Stimulated activated memory B cell treated with anti-CD40 and anti-IgM and Interleukin-4, amounts not matched to agents 10 μg/mL and 1 μg/mL and 100 μg/mL, for 72 hours (primary cell): Measurements from ENCODE around the gene SIRPA.

Source experiments
- ATAC-seq: fragments of 150-1000 bp; cut with Tn5 transposase; 2 replicates; pipeline ENCODE4 v1.10.0; 2021
- H3K27ac Mint-ChIP-seq: one replicate; pipeline ENCODE4 v1.8.0; 2022; ENCODE audit warnings: mild to moderate bottlenecking, mixed read lengths
- H3K27me3 Mint-ChIP-seq: one replicate; pipeline ENCODE4 v1.8.0; 2022; ENCODE audit warnings: mixed read lengths
- H3K36me3 Mint-ChIP-seq: one replicate; pipeline ENCODE4 v1.8.0; 2022; ENCODE audit warnings: mixed read lengths
- H3K4me1 Mint-ChIP-seq: one replicate; pipeline ENCODE4 v1.8.0; 2022; ENCODE audit warnings: mixed read lengths
- H3K4me3 Mint-ChIP-seq: one replicate; pipeline ENCODE4 v1.8.0; 2022; ENCODE audit warnings: mild to moderate bottlenecking, moderate library complexity, mixed read lengths
- H3K9me3 Mint-ChIP-seq: one replicate; pipeline ENCODE4 v1.8.0; 2022; ENCODE audit warnings: mixed read lengths

SIRPA gene

DNA sequence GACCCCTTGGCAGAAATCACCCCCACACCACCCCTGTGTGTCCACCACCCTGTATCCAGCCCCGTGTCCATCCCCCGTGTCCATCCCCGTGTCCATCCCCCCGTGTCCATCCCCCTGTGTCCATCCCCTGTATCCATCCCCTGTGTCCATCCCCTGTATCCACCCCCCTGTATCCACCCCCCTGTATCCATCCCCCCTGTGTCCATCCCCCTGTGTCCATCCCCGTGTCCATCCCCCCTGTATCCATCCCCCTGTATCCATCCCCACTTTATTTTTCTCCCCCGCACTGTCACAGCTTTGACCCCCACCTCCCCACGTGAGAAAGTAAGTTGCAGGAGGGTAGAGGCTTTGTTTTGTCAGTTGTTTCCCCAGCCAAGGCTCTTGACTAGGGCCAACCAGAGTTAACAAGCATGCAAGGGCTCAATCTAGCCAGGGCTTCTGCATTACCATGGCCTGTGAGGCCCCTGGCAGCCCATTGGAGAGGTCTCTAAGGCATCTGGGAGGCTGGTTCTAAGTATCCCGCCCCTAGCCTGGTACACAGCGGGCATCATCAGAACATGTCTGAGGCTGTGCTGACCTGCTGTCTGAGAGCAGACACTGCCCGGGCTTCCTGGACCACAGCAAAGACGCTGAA lies 18.1 kb upstream of the SIRPA start:
- Mint-ChIP-seq H3K36me3 (no peaks in the 10 kb centered on the region), H3K27ac (no peak overlapping the region), H3K4me1 (peaks cover 30% of the 10 kb centered on the region), H3K27me3 (no peaks in the 10 kb centered on the region), H3K4me3 (no peak overlapping the region), H3K9me3 (no peaks in the 10 kb centered on the region)
- ATAC-seq, result peak; percentile 62

- Mint-ChIP-seq H3K4me3 (no peak overlapping the region), H3K36me3 (no peaks in the 10 kb centered on the region), H3K27ac (no peak overlapping the region), H3K27me3 (no peaks in the 10 kb centered on the region), H3K9me3 (peaks cover 4% of the 10 kb centered on the region), H3K4me1 (peaks cover 32% of the 10 kb centered on the region)
- no peak for ATAC-seq
Observed at GRCh38 chr20:1877609-1878200, 17.5 kb upstream of the SIRPA start.

GRCh38 chr20:1879369-1879768 lies 15.8 kb upstream of the SIRPA start:
- no peak overlapping the region for H3K4me3 Mint-ChIP-seq
- ATAC-seq, result no peak
- H3K27me3 Mint-ChIP-seq, result no peaks in the 10 kb centered on the region
- peaks cover 4% of the 10 kb centered on the region for H3K9me3 Mint-ChIP-seq
- no peaks in the 10 kb centered on the region for H3K36me3 Mint-ChIP-seq
- peaks cover 46% of the 10 kb centered on the region for H3K4me1 Mint-ChIP-seq
- H3K27ac Mint-ChIP-seq, result no peak overlapping the region

- Mint-ChIP-seq H3K9me3 (peaks cover 4% of the 10 kb centered on the region), H3K4me1 (peaks cover 48% of the 10 kb centered on the region), H3K27me3 (no peaks in the 10 kb centered on the region), H3K36me3 (no peaks in the 10 kb centered on the region), H3K4me3 (no peak overlapping the region), H3K27ac (no peak overlapping the region)
- ATAC-seq, result no peak
Observed at GRCh38 chr20:1879934-1880333, 15.3 kb upstream of the SIRPA start.

- H3K36me3 Mint-ChIP-seq, result no peaks in the 10 kb centered on the region
- H3K4me3 Mint-ChIP-seq, result no peak overlapping the region
- peaks cover 4% of the 10 kb centered on the region for H3K9me3 Mint-ChIP-seq
- H3K27ac Mint-ChIP-seq, result no peak overlapping the region
- H3K4me1 Mint-ChIP-seq, result peaks cover 48% of the 10 kb centered on the region
- no peaks in the 10 kb centered on the region for H3K27me3 Mint-ChIP-seq
- ATAC-seq, result no peak
Observed at GRCh38 chr20:1880529-1881239, 14.5 kb upstream of the SIRPA start.

GRCh38 chr20:1881240-1881835 lies 13.9 kb upstream of the SIRPA start:
- H3K4me1 Mint-ChIP-seq, result peaks cover 48% of the 10 kb centered on the region
- H3K4me3 Mint-ChIP-seq, result no peak overlapping the region
- no peaks in the 10 kb centered on the region for H3K27me3 Mint-ChIP-seq
- H3K36me3 Mint-ChIP-seq, result no peaks in the 10 kb centered on the region
- H3K9me3 Mint-ChIP-seq, result peaks cover 4% of the 10 kb centered on the region
- ATAC-seq, result no peak
- H3K27ac Mint-ChIP-seq, result no peak overlapping the region

DNA sequence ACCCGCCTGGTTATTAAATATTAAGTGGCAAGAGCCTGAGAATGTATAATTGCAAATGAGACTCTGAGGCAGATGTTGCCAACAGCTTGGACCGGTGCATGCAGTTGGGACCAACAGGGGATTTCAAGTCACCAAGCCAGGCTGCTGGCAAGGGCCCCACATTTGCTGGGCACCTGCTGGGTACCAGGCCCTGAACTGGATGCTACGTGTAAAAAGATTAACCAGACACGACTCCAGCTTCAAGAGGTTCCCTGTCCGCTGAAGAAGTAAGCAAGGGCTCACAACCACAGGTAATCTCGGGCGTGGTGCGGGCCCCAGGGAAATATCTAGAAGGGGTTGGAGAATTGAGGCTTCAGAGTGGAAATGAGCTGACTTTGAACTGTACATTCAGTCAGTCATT lies 13.2 kb upstream of the SIRPA start:
- no peak for ATAC-seq
- Mint-ChIP-seq H3K4me3 (no peak overlapping the region), H3K36me3 (no peaks in the 10 kb centered on the region), H3K27me3 (no peaks in the 10 kb centered on the region), H3K9me3 (peaks cover 4% of the 10 kb centered on the region), H3K27ac (no peak overlapping the region), H3K4me1 (peaks cover 48% of the 10 kb centered on the region)

DNA sequence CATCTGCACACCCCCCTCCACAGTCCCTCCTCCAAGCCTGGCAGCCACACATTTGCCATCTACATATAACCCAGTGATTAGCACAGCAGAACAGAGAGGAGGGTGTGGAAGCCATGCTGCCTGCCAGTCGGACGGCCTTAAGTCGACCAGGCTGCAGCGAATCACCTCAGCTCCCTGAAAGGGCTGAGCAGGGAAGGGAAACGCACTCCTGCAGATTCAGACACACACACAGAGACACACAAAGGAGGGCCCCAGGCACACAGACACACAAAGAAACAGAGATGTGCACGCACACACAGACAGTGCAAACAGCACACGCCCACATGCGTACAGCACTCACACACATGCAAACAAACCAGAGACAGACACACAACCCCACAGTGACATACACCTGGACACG lies 11.2 kb upstream of the SIRPA start:
- H3K9me3 Mint-ChIP-seq, result peaks cover 4% of the 10 kb centered on the region
- H3K27ac Mint-ChIP-seq, result no peak overlapping the region
- no peak overlapping the region for H3K4me3 Mint-ChIP-seq
- peaks cover 7% of the 10 kb centered on the region for H3K36me3 Mint-ChIP-seq
- peaks cover 6% of the 10 kb centered on the region for H3K27me3 Mint-ChIP-seq
- ATAC-seq, result no peak
- peaks cover 56% of the 10 kb centered on the region for H3K4me1 Mint-ChIP-seq

DNA sequence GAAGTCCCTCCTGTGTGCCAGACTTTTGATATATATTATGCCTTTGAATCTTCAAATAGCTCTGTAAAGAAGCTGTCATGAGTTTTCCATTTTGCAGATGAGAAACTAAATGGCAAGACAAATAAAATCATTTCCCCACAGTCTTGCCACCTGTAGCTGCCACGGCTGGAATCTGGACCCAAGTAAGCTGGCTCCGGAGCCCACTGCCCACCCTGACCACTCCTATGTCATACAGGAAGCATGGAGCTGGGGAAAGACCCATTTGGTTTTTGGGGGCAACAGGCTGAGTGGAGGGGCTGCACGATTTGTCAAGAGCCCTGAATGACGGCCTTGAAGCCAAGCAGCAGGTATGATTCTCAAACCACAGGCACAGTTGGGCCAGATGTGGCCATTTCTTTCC lies 10.0 kb upstream of the SIRPA start:
- peaks cover 6% of the 10 kb centered on the region for H3K27me3 Mint-ChIP-seq
- H3K4me1 Mint-ChIP-seq, result peaks cover 44% of the 10 kb centered on the region
- peaks cover 10% of the 10 kb centered on the region for H3K36me3 Mint-ChIP-seq
- H3K4me3 Mint-ChIP-seq, result no peak overlapping the region
- ATAC-seq, result no peak
- H3K9me3 Mint-ChIP-seq, result peaks cover 4% of the 10 kb centered on the region
- H3K27ac Mint-ChIP-seq, result no peak overlapping the region

DNA sequence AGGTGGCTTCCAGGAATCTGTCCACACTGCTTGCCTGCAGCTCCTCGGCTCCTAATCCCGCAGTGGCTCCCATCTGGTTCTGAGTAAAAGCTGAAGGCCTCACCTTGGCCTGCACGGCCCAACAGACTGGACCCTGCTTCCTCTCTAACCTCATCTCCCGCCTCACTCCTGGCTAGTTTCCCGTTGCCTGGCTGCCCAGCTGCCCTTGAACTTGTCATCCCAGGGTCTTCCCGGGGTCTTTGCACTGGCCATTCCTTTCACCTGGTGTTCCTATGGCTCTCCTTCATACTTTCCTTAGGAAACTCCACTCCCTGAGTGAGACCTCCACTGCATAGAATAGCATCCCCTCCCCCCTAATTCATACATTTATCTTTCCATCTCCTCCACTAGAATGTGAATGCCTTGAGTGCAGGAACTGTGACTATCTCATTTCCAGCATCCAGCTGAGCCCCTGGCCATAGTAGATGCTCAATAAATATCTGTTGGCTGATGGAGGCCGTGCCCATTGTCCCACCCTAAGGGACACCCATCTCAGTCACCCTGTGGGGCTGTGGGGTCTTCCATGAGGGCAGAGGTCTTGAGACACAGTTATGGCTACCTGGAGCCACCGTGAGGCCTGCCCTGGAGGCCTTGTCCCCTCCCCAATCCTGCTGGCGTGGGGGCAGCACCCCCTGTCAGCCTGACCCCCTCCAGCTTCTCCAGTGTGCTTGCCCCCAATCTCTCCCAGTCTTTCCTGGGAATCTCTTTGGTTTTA lies 9.1 kb upstream of the SIRPA start:
- H3K9me3 Mint-ChIP-seq, result peaks cover 4% of the 10 kb centered on the region
- no peak overlapping the region for H3K27ac Mint-ChIP-seq
- peaks cover 19% of the 10 kb centered on the region for H3K36me3 Mint-ChIP-seq
- ATAC-seq, result no peak
- H3K27me3 Mint-ChIP-seq, result peaks cover 6% of the 10 kb centered on the region
- no peak overlapping the region for H3K4me3 Mint-ChIP-seq
- H3K4me1 Mint-ChIP-seq, result peaks cover 37% of the 10 kb centered on the region

GRCh38 chr20:1887321-1887720 lies 7.9 kb upstream of the SIRPA start:
- H3K36me3 Mint-ChIP-seq, result peaks cover 21% of the 10 kb centered on the region

DNA sequence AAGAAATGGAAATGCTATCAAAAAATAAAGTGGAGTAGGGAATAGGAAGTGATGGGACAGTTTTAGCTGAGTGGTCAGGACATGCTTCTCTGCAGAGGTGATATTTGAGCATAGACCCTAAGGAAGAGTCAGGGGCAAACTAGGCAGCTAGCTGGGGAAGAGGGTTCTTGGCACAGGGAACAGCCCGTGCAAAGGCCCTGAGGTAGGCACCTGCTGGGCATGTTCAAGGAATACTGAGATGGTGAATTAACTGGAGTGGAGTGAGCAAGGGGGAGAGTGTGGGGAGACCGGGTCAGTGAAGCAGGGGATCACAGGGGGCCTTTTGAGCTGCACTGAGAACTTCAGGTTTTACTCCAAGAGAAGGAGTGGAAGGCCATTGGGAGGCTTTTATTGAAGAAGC lies 7.5 kb upstream of the SIRPA start:
- no peak for ATAC-seq
- H3K36me3 Mint-ChIP-seq, result peaks cover 25% of the 10 kb centered on the region
- H3K4me3 Mint-ChIP-seq, result no peak overlapping the region
- H3K27ac Mint-ChIP-seq, result no peak overlapping the region
- H3K4me1 Mint-ChIP-seq, result peaks cover 31% of the 10 kb centered on the region
- no peaks in the 10 kb centered on the region for H3K9me3 Mint-ChIP-seq
- peaks cover 6% of the 10 kb centered on the region for H3K27me3 Mint-ChIP-seq

More at GRCh38 chr20:1887321-1887720, 7.9 kb upstream of the SIRPA start:
- ATAC-seq, result no peak
- H3K4me3 Mint-ChIP-seq, result no peak overlapping the region
- H3K9me3 Mint-ChIP-seq, result peaks cover 2% of the 10 kb centered on the region
- peaks cover 6% of the 10 kb centered on the region for H3K27me3 Mint-ChIP-seq
- peaks cover 28% of the 10 kb centered on the region for H3K4me1 Mint-ChIP-seq
- no peak overlapping the region for H3K27ac Mint-ChIP-seq

GRCh38 chr20:1888796-1889463 lies 6.3 kb upstream of the SIRPA start:
- Mint-ChIP-seq H3K36me3 (peaks cover 36% of the 10 kb centered on the region), H3K9me3 (no peaks in the 10 kb centered on the region), H3K4me3 (no peak overlapping the region), H3K27ac (no peak overlapping the region), H3K27me3 (peaks cover 6% of the 10 kb centered on the region), H3K4me1 (peaks cover 32% of the 10 kb centered on the region)
- no peak for ATAC-seq

DNA sequence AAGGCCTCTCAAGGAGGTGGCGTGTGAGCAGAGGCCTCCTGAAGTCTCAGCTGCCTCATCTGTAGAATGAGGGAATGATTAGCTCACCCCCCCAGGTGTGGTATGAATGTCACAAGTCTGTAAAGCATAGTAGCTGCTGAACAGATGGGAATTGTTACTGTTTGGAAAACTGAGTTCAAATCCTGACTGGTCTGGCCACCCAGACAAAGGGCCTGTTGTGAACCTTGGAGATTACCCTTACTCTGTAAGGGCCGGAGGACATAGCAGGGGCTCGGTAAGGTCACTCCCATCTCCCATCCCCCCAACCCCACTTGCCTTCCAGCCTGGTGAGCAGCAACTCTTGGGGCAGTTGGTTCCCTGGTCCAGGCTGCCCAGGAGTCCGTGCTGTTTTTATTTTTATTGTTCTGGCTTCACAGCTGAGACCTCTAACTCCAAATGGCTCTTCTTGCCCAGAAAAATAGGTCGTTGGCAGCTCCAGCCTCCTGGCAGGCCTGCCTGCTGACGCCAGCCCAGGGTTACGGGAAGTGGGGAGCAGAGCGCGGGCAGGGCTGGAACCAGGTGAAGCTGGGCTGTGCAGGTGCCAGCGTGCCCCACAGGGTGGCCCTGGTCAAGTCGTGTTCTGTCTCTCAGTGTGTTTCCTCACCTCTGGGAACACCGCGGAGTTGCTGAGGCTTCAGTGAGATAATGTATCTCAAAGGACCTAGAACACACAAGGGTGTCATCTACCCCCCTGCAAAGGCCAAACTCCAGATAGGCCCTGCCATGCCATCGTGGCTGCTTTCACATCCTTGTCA lies 4.5 kb upstream of the SIRPA start:
- peaks cover 32% of the 10 kb centered on the region for H3K4me1 Mint-ChIP-seq
- H3K27me3 Mint-ChIP-seq, result peaks cover 6% of the 10 kb centered on the region
- H3K36me3 Mint-ChIP-seq, result peaks cover 41% of the 10 kb centered on the region
- H3K27ac Mint-ChIP-seq, result no peak overlapping the region
- H3K9me3 Mint-ChIP-seq, result no peaks in the 10 kb centered on the region
- H3K4me3 Mint-ChIP-seq, result no peak overlapping the region
- no peak for ATAC-seq
